ENCODE measurements around the gene NCBP2L. TPM values are rescaled to one million over a fixed set of nuclear protein-coding genes. Genes with fewer than 3 reads are reported as not detected.
A peak's percentile ranks its signal among the peaks of the same experiment; 100 is the strongest.

NCBP2L gene
- polyA plus RNA-seq, 1 experiment = not detected

DNA sequence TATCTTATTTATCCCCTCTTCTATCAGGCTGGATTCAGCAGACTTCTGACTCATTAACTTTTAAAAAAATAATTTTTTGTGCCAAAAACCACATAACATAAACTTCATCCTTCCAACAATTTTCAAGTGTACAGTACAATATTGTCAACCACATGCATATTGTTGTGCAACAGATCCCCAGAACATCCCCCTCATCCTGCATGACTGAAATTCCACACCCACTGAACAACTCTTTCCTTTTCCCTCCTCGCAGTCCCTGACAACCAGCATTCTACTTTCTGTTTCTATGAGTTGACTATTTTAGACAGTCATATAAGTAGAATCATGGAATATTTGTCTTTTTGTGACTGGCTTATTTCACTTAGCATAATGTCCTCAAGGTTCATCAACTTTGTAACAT lies 45.9 kb downstream of the NCBP2L start:
- ChIA-PET CTCF (no interaction called here), POLR2A (no interaction called here)
- no peaks in the 10 kb centered on the region for H3K27me3 ChIP-seq (ENCODE audit: control insufficient read depth, insufficient read depth, low read length)
- DNase-seq (ENCODE audit: low read depth) = peak; percentile 60
- H3K4me3 ChIP-seq (ENCODE audit: low read depth, low read length) = no peak overlapping the region
- TF ChIP-seq CTCF (IDR thresholded peaks at IDR 0.05; ENCODE audit: insufficient read depth, low read depth, low read length) = no peak
- H3K36me3 ChIP-seq (ENCODE audit: control insufficient read depth, insufficient read depth, low read length) = no peaks in the 10 kb centered on the region

GRCh38 chrX:107825698-107826237 lies 48.2 kb downstream of the NCBP2L start, which contains the start of gene MID2:
TSS of gene MID2 (plus strand) at chrX:107825866. CDS start at chrX:107826427, 561 bp downstream.
- Histone ChIP-seq H3K27me3 (ENCODE audit: control insufficient read depth, insufficient read depth, low read length) (no peaks in the 10 kb centered on the region), H3K4me3 (ENCODE audit: low read depth, low read length) (peak within 1 kb of the TSS; percentile 49), H3K36me3 (ENCODE audit: control insufficient read depth, insufficient read depth, low read length) (no peaks in the 10 kb centered on the region)
- TF ChIP-seq CTCF (IDR thresholded peaks at IDR 0.05; ENCODE audit: insufficient read depth, low read depth, low read length) = no peak
- ChIA-PET POLR2A (no interaction called here), CTCF (interaction anchor here (1.0 to 1.3 kb wide), 2 partner anchors 11 to 48 kb away, joined by 3 read pairs; partner anchors contain the start of gene NCBP2L)
- DNase-seq (ENCODE audit: low read depth) = no peak

DNA sequence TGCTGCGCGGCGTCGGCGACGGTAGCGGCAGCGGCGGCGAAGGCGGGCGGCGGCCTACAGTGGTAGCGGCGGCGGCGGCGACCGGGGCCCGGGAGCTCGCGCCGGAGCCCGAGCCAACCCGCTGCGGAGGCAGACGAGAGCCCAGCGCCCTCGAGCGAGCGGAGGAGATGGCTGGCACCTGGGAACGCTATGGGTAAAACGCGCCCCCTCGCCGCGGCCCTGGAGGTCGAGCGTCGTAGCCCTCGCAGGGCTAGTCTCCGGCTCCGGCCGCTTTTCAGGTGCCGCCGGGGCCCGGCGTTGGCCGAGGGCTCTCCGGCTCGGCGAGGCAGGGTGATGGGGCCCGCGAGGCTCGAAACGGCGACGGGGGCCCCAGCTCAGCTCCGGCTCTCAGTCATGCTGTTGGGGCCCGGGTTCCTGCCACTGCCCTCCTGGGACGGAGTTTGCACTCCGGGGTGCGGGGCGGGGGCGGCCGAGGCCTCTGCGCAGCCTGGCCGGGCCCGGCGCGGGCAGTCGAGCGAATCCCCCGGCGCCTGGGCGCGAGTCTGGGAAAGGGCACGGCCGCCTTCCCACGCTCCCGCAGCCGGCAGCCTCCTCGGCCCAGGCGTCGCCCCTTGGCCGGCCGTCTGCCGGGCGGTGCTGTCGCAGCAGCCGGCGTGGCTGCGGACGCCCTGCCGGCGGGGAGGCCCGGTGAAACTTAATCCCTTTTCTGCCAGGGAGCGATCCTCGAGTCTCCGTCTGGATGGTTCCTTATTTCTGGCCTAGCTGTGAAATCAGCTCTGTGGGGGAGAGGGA lies 48.9 kb downstream of the NCBP2L start:
- ChIA-PET POLR2A (no interaction called here), CTCF (interaction anchor here (1.0 to 1.3 kb wide), 2 partner anchors 12 to 49 kb away, joined by 3 read pairs; partner anchors contain the start of gene NCBP2L)
- Histone ChIP-seq H3K4me3 (ENCODE audit: low read depth, low read length) (peak overlapping the region; percentile 49), H3K36me3 (ENCODE audit: control insufficient read depth, insufficient read depth, low read length) (no peaks in the 10 kb centered on the region), H3K27me3 (ENCODE audit: control insufficient read depth, insufficient read depth, low read length) (no peaks in the 10 kb centered on the region)
- no peak for TF ChIP-seq CTCF (IDR thresholded peaks at IDR 0.05; ENCODE audit: insufficient read depth, low read depth, low read length)
- no peak for DNase-seq (ENCODE audit: low read depth)

GRCh38 chrX:107827030-107827831 lies 49.7 kb downstream of the NCBP2L start:
- H3K4me3 ChIP-seq (ENCODE audit: low read depth, low read length) = peak overlapping the region; percentile 48
- no peaks in the 10 kb centered on the region for H3K36me3 ChIP-seq (ENCODE audit: control insufficient read depth, insufficient read depth, low read length)
- ChIA-PET POLR2A (no interaction called here), CTCF (interaction anchor here (1.0 to 1.3 kb wide), 2 partner anchors 12 to 50 kb away, joined by 3 read pairs; partner anchors contain the start of gene NCBP2L)
- TF ChIP-seq CTCF (IDR thresholded peaks at IDR 0.05; ENCODE audit: insufficient read depth, low read depth, low read length) = no peak
- no peaks in the 10 kb centered on the region for H3K27me3 ChIP-seq (ENCODE audit: control insufficient read depth, insufficient read depth, low read length)
- DNase-seq (ENCODE audit: low read depth) = no peak

DNA sequence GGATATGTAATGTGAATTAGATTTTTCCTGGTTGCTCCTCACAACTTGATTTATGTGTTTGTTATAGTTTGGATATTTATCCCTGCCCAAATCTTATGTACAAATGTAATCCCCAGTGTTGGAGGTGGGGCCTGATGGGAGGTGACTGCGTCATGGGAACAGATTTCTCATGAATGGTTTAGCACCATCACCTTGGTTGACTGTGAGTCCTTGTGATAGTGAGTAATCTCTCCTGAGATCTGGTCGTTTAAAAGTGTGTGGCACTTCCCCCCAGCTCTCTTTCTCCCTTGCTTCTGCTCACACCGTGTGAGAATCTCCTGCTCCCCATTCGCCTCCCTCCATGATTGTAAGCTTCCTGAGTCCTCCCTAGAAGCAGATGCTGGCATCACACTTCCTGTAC lies 50.3 kb downstream of the NCBP2L start:
- no peak for TF ChIP-seq CTCF (IDR thresholded peaks at IDR 0.05; ENCODE audit: insufficient read depth, low read depth, low read length)
- no peak for DNase-seq (ENCODE audit: low read depth)
- H3K27me3 ChIP-seq (ENCODE audit: control insufficient read depth, insufficient read depth, low read length) = no peaks in the 10 kb centered on the region
- H3K36me3 ChIP-seq (ENCODE audit: control insufficient read depth, insufficient read depth, low read length) = no peaks in the 10 kb centered on the region
- POLR2A ChIA-PET = no interaction called here
- H3K4me3 ChIP-seq (ENCODE audit: low read depth, low read length) = no peak overlapping the region
- CTCF ChIA-PET = interaction anchor here (1.5 kb wide), 1 partner anchor 15 kb away, joined by 3 read pairs; no protein-coding TSS in a partner anchor

All from BJ (cell line).